Brain microvascular endothelial cell (primary cell): ENCODE results near the gene ZER1.

Experiments
- DNase-seq: peaks from one replicate; pipeline ENCODE4 v3.0.0-alpha.2; 2020
- H3K27ac ChIP-seq: fragments of 250-450 bp; sonication (Bioruptor Pico); 2 replicates; pipeline ENCODE4 v1.5.1; 2020; ENCODE audit warnings: mild to moderate bottlenecking, moderate library complexity
- H3K27me3 ChIP-seq: fragments of 250-450 bp; sonication (Bioruptor Pico); replicated peaks from 2 replicates; pipeline ENCODE4 v1.5.1; 2020; ENCODE audit warnings: mild to moderate bottlenecking
- H3K36me3 ChIP-seq: fragments of 250-450 bp; sonication (Bioruptor Pico); replicated peaks from 2 replicates; pipeline ENCODE4 v1.5.1; 2020; ENCODE audit warnings: mild to moderate bottlenecking
- H3K4me3 ChIP-seq: 2 replicates; pipeline ENCODE4 v1.5.1; 2011; ENCODE audit warnings: low read depth, mild to moderate bottlenecking, control low read depth, low read length, moderate library complexity
- CTCF ChIP-seq: IDR thresholded peaks from 2 replicates; pipeline ENCODE4 v1.5.1; 2011; ENCODE audit warnings: low read depth, mild to moderate bottlenecking, moderate library complexity, low read length, control low read depth, inconsistent platforms; ENCODE audit errors: missing control alignments
- in situ Hi-C: cut with HindIII; loops from 2 replicates; pipeline ENCODE4 v1.10.0; 2017; ENCODE audit warnings: low sequenced_read_pairs, low pct_ligation_motif_present

The ZER1 gene

GRCh38 chr9:128720841-128721486 lies 50.8 kb downstream of the ZER1 start:
- Histone ChIP-seq H3K4me3 (no peak overlapping the region), H3K36me3 (no peaks in the 10 kb centered on the region), H3K27ac (no peak overlapping the region), H3K27me3 (no peaks in the 10 kb centered on the region)
- in situ Hi-C loops, result no loop called here
- DNase-seq, result no peak
- no peak for TF ChIP-seq CTCF

GRCh38 chr9:128719919-128720605 lies 51.7 kb downstream of the ZER1 start:
- in situ Hi-C loops, result no loop called here
- no peak for TF ChIP-seq CTCF
- DNase-seq, result no peak
- H3K36me3 ChIP-seq, result no peaks in the 10 kb centered on the region
- no peak overlapping the region for H3K4me3 ChIP-seq
- H3K27ac ChIP-seq, result no peak overlapping the region
- H3K27me3 ChIP-seq, result no peaks in the 10 kb centered on the region

- Histone ChIP-seq H3K36me3 (no peaks in the 10 kb centered on the region), H3K27me3 (no peaks in the 10 kb centered on the region), H3K4me3 (no peak overlapping the region), H3K27ac (no peak overlapping the region)
- in situ Hi-C loops, result no loop called here
- DNase-seq, result no peak
- no peak for TF ChIP-seq CTCF
These were observed 53.3 kb downstream of the ZER1 start for GRCh38 chr9:128718475-128718874.

GRCh38 chr9:128718047-128718446 lies 53.7 kb downstream of the ZER1 start:
- in situ Hi-C loops, result no loop called here
- DNase-seq, result no peak
- Histone ChIP-seq H3K27ac (no peak overlapping the region), H3K36me3 (no peaks in the 10 kb centered on the region), H3K27me3 (no peaks in the 10 kb centered on the region), H3K4me3 (no peak overlapping the region)
- TF ChIP-seq CTCF, result no peak

- H3K36me3 ChIP-seq, result no peaks in the 10 kb centered on the region
- H3K27me3 ChIP-seq, result no peaks in the 10 kb centered on the region
- no peak overlapping the region for H3K4me3 ChIP-seq
- in situ Hi-C loops, result no loop called here
- H3K27ac ChIP-seq, result no peak overlapping the region
- TF ChIP-seq CTCF, result no peak
- DNase-seq, result no peak
These were observed 55.0 kb downstream of the ZER1 start for GRCh38 chr9:128716581-128717254.
